GM19238 (cell line): ENCODE measurements around the gene AKR1B1.

Experiments used
- DNase-seq: peaks from one replicate; pipeline ENCODE4 v3.0.0; 2011; ENCODE audit warnings: low spot score; ENCODE audit not compliant: insufficient read length

AKR1B1 gene

GRCh38 chr7:134470864-134471263 is 12.0 kb upstream of the AKR1B1 start:
- no peak for DNase-seq

GRCh38 chr7:134469622-134470021 is 10.7 kb upstream of the AKR1B1 start:
- no peak for DNase-seq

GRCh38 chr7:134468475-134468874 is 9.6 kb upstream of the AKR1B1 start:
- no peak for DNase-seq

- DNase-seq = no peak
Observed at GRCh38 chr7:134468054-134468453, 9.2 kb upstream of the AKR1B1 start.

GRCh38 chr7:134465491-134465890 is 6.6 kb upstream of the AKR1B1 start:
- no peak for DNase-seq

- DNase-seq = no peak
Observed at GRCh38 chr7:134464496-134464895, 5.6 kb upstream of the AKR1B1 start.

- DNase-seq = no peak
Observed at GRCh38 chr7:134463751-134464150, 4.9 kb upstream of the AKR1B1 start.

GRCh38 chr7:134462337-134462925 is 3.5 kb upstream of the AKR1B1 start:
- no peak for DNase-seq

GRCh38 chr7:134461916-134462315 is 3.0 kb upstream of the AKR1B1 start:
- DNase-seq = no peak

- no peak for DNase-seq
Observed at GRCh38 chr7:134459981-134460380, 1.1 kb upstream of the AKR1B1 start.

- peak; percentile 66 for DNase-seq
Observed at GRCh38 chr7:134458341-134458805, 527 bp downstream of the AKR1B1 start.

- DNase-seq = no peak
Observed at GRCh38 chr7:134457210-134457609, 1.7 kb downstream of the AKR1B1 start.

GRCh38 chr7:134454277-134454676 is 4.6 kb downstream of the AKR1B1 start:
- no peak for DNase-seq

- no peak for DNase-seq
Observed at GRCh38 chr7:134453518-134453917, 5.4 kb downstream of the AKR1B1 start.

GRCh38 chr7:134452991-134453473 is 5.9 kb downstream of the AKR1B1 start:
- DNase-seq = no peak

- DNase-seq = no peak
Observed at GRCh38 chr7:134452419-134452838, 6.5 kb downstream of the AKR1B1 start.

GRCh38 chr7:134451656-134452055 is 7.2 kb downstream of the AKR1B1 start:
- no peak for DNase-seq

GRCh38 chr7:134450294-134451000 is 8.5 kb downstream of the AKR1B1 start:
- DNase-seq = no peak

GRCh38 chr7:134449680-134450079 is 9.2 kb downstream of the AKR1B1 start:
- DNase-seq = no peak

- DNase-seq = no peak
Observed at GRCh38 chr7:134448356-134449229, 10.3 kb downstream of the AKR1B1 start.

- no peak for DNase-seq
Observed at GRCh38 chr7:134447383-134447782, 11.5 kb downstream of the AKR1B1 start.

GRCh38 chr7:134446923-134447322 is 12.0 kb downstream of the AKR1B1 start:
- no peak for DNase-seq
